GM18498 (cell line): ENCODE measurements around the gene FSCN2.
"Not testable (repeated sequence)": the region's sequence is repeated elsewhere in the genome, so short reads cannot be mapped to it uniquely, and the experiment has no call there.

ENCODE experiments used
- ATAC-seq: cut with Tn5 transposase; IDR thresholded peaks from one replicate; pipeline ENCODE4 v1.9.1; 2021; ENCODE audit warnings: mild to moderate bottlenecking, moderate library complexity; ENCODE audit not compliant: unreplicated experiment

FSCN2 gene

GRCh38 chr17:81524039-81524864, 3.9 kb upstream of the FSCN2 start:
- ATAC-seq: no peak

DNA sequence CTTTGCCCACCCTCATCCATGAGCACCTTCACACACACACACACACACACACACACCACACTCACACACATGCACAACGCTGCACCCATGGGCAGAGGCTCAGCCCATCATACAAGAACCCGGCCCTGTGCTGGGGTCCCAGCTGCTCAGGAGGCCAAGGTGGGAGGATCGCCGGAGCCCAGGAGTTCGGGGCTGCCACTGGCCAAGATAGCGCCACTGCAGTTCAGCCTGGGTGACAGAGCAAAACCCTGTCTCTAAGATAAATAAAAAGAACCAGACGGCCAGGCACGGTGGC, 3.4 kb upstream of the FSCN2 start:
- no peak for ATAC-seq

DNA sequence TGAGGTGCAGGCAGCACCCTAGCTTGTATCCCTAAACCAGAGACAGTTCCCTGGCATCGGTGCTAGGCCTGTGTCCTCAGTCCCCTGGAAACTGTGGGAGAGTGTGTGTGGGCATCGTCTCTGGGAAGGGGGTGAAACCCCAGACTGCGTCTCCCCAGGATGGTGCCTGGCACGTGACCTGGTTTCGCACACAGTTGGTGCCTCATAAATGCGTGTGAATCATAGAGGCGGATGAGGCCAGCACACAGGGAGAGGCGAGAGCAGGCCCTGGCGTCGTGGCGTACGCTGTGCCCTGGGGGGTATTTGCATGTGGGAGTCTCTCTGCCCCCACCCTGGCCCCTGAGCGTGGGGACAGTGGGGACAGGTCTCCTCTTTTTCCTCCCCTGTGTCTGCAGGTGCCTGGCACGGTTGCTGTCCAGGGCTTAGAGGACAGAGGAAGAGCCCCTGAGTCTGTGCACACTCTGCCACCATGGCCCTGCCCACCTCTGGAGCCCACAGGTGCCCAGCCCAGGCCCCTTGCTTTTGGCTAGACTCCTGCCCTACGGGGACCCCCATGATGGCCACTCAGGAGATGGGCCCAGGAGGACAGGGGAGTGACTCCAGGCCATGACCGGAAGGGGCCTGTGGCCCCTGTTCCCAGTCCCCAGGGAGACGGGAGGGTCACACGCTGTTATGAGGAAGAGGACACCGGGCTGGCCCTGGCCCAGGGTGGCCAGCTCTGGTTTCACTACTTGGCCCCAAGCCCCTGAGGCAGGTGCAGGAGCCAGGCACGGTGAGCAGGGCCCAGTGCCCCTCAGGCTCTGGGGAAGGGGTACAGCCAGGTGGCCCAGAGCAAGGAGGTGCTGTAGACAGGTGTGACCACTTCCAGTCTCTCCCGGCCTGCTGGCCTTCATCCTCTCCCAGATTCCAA, 1.3 kb upstream of the FSCN2 start:
- no peak for ATAC-seq

GRCh38 chr17:81528384-81528650, 140 bp downstream of the FSCN2 start:
- no peak for ATAC-seq

- ATAC-seq: no peak
Observed at GRCh38 chr17:81528651-81529436, 667 bp downstream of the FSCN2 start.

GRCh38 chr17:81529437-81529803, 1.2 kb downstream of the FSCN2 start:
- no peak for ATAC-seq

DNA sequence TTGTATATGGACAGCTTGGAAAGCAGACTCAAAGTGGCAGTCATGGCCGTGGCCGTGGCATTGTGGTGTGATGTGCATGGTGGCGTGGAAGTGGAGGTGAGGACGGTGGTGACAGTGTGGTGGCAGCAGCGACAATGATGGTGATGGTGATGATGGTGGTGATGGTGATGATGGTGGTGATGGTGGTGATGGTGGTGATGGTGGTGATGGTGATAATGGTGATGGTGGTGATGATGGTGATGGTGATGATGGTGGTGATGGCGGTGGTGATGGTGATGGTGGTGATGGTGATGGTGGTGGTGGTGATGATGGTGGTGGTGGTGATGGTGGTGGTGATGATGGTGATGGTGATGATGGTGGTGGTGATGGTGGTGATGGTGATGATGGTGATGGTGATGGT, 2.8 kb downstream of the FSCN2 start:
- not testable (repeated sequence) for ATAC-seq

DNA sequence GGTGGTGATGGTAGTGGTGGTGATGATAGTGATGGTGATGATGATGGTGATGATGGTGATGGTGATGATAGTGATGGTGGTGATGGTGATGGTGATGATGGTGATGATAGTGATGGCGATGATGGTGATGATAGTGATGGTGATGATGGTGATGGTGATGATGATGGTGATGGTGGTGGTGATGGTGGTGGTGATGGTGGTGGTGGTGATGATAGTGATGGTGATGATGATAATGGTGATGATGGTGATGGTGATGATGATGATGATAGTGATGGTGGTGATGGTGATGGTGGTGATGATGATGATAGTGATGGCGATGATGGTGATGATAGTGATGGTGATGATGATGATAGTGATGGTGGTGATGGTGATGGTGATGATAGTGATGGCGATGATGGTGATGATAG, 3.8 kb downstream of the FSCN2 start:
- ATAC-seq: not testable (repeated sequence)

- ATAC-seq: no peak
Observed at GRCh38 chr17:81532490-81533287, 4.5 kb downstream of the FSCN2 start.

DNA sequence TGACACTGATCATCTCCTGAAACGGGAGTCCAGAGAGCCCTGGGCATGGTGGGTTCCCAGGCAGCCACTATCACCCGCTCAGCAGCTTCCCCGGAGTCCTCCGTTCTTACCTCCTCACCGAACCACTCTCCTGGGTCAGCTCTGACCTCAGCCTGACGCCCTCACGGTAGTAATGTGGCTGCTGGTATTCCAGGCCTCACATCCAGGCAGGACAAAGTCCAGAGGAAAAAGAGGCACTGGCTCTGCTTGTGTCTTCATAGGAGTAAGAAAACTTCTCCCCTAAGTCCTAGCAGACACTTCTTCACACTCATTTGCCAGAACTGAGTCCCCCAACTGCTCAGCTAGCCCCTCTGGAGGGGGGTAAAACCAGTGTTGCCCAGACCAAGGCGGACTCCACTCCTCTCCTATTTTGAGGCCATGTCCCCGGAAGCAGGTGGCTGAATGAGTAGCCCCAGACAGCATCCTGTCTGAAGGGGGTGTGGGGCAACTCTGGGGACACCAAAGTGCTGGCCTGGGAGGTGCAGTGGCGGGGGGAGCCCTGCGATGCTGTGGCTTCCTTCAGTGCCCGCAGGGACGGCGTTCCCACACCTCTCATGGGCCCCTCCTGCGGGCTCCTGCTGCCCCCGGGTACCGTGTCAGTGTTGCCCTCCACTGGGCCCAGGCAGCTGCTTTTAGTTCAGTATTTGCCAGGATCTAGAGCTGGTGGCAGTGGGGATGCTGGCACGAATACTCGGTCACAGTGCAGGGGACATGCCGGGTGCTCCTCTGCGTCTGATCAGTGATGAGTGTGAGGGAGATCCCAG, 5.4 kb downstream of the FSCN2 start:
- no peak for ATAC-seq

- ATAC-seq: no peak
Observed at GRCh38 chr17:81534157-81535006, 6.2 kb downstream of the FSCN2 start.

DNA sequence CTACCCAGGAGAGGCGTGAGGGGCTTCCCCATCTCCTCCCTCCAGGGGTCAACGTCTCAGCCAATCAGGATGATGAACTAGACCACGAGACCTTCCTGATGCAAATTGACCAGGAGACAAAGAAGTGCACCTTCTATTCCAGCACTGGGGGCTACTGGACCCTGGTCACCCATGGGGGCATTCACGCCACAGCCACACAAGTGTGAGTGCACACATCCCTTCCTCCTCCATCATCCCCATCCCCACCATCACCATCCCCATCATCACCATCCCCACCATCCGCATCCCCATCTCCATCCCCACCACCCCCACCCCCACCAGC, 6.8 kb downstream of the FSCN2 start:
- ATAC-seq: no peak

- ATAC-seq: no peak
Observed at GRCh38 chr17:81535480-81536298, 7.5 kb downstream of the FSCN2 start.

DNA sequence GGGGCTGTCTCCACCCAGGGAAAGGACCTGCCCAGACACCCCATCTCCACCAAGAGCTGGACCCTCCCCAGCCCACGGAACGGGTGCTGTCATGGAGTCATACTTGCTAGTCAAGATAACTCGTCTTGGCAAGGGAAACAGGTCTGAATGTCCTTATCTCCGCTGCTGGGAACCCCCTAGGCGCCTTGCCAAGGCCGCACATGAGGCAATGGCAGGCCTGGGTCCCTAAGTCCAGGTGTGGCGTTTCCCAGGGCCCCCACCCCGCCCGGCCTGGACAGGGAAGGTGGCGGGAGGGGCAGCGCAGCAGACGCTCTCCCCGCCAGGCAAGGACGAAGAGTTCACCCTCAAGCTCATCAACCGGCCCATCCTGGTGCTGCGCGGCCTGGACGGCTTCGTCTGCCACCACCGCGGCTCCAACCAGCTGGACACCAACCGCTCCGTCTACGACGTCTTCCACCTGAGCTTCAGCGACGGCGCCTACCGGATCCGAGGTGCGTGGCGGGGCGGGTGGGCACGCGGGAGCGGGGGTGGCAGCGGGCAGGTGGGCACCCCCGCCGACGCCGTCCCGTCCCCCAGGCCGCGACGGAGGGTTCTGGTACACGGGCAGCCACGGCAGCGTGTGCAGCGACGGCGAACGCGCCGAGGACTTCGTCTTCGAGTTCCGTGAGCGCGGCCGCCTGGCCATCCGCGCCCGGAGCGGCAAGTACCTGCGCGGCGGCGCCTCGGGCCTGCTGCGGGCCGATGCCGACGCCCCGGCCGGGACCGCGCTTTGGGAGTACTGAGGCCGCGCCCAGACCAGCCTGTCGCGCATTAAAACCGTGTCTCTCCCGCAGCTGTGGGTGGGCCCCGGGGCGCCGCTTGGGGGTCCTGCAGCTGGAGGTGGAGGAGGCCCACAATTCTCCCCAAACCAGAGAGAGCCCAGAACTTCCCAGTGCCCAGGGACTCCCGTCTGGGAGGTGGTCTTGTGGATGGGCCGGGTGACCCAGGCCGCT, 8.4 kb downstream of the FSCN2 start:
- no peak for ATAC-seq

GRCh38 chr17:81537343-81537855, 9.2 kb downstream of the FSCN2 start:
- no peak for ATAC-seq

- no peak for ATAC-seq
Observed at GRCh38 chr17:81537856-81538555, 9.8 kb downstream of the FSCN2 start.
